K562 (cell line): ENCODE measurements around the gene NOBOX. TPM values are rescaled to one million over a fixed set of nuclear protein-coding genes. Genes with fewer than 3 reads are reported as not detected.

Experiments used
- ATF4 ChIP-seq: fragments of 450-650 bp; formaldehyde crosslinking; IDR thresholded peaks from 2 replicates; pipeline ENCODE4 v1.4.0; 2022; ENCODE audit warnings: mild to moderate bottlenecking, moderate library complexity
- BHLHE40 ChIP-seq: IDR thresholded peaks from 2 replicates; pipeline ENCODE4 v1.6.1; 2011; ENCODE audit warnings: low read length, improper control_type of control experiment
- CBX2 ChIP-seq: fragments of 200-600 bp; sonication (generic); IDR thresholded peaks from one replicate; pipeline ENCODE4 v1.6.1; 2012; ENCODE audit warnings: mild to moderate bottlenecking, low read length, inconsistent platforms; ENCODE audit not compliant: insufficient read depth, poor library complexity, severe bottlenecking
- E2F6 ChIP-seq, 2 experiments: IDR thresholded peaks; 2 replicates each; pipeline ENCODE4 v1.6.1; 2011; ENCODE audit warnings: borderline replicate concordance in 1 of 2, control low read depth in 1 of 2, low read depth in 1 of 2, low read length in 1 of 2, mild to moderate bottlenecking in 1 of 2, mixed read lengths in 1 of 2, moderate library complexity in 1 of 2; ENCODE audit not compliant: insufficient read depth in 1 of 2, insufficient read length in 1 of 2, poor library complexity in 1 of 2, severe bottlenecking in 1 of 2; ENCODE audit errors: extremely low read depth in 1 of 2
- HDAC2 ChIP-seq: fragments of 450-650 bp; IDR thresholded peaks from 2 replicates; pipeline ENCODE4 v1.6.1; 2016; ENCODE audit warnings: mild to moderate bottlenecking
- KAT8 ChIP-seq: fragments of 450-650 bp; IDR thresholded peaks from 2 replicates; pipeline ENCODE4 v1.6.1; 2016; ENCODE audit warnings: low read depth, mild to moderate bottlenecking
- L3MBTL2 ChIP-seq: fragments of 450-650 bp; IDR thresholded peaks from 2 replicates; pipeline ENCODE4 v1.6.1; 2016; ENCODE audit warnings: mild to moderate bottlenecking, moderate library complexity
- MEIS2 ChIP-seq: fragments of 450-650 bp; IDR thresholded peaks from 2 replicates; pipeline ENCODE4 v1.6.1; 2014; ENCODE audit warnings: mild to moderate bottlenecking; ENCODE audit not compliant: partially characterized antibody
- POU5F1 ChIP-seq: fragments of 150-350 bp; IDR thresholded peaks from 2 replicates; pipeline ENCODE4 v1.6.1; 2014; ENCODE audit warnings: borderline replicate concordance, low read length, low read depth, mild to moderate bottlenecking; ENCODE audit not compliant: partially characterized antibody
- STAT5B ChIP-seq: fragments of 250-450 bp; sonication (Bioruptor Pico); IDR thresholded peaks from 2 replicates; pipeline ENCODE4 v1.8.0; 2021; ENCODE audit warnings: mild to moderate bottlenecking, inconsistent platforms
- ZNF24 ChIP-seq: fragments of 450-650 bp; IDR thresholded peaks from 2 replicates; pipeline ENCODE4 v1.6.1; 2016
- ZNF282 ChIP-seq: sonication (generic); formaldehyde crosslinking; IDR thresholded peaks from 2 replicates; pipeline ENCODE4 v1.8.1; 2023; ENCODE audit warnings: missing genetic modification reagents
- ZNF561 ChIP-seq: fragments of 450-650 bp; formaldehyde crosslinking; conservative IDR thresholded peaks from 2 replicates; pipeline ENCODE4 v1.4.0; 2020; ENCODE audit warnings: mild to moderate bottlenecking, moderate library complexity
- ZNF764 ChIP-seq: fragments of 250-450 bp; sonication (Bioruptor Pico); IDR thresholded peaks from 2 replicates; pipeline ENCODE4 v1.4.0; 2020; ENCODE audit warnings: low read depth, mild to moderate bottlenecking, moderate library complexity
- polyA plus RNA-seq, 8 experiments: library from polyadenylated mRNA; depleted of rRNA in 4 of 8; stranded (reverse) in 5 of 8; unstranded in 3 of 8; fragments of >200 nt; fragmentation: Nextera tagmentation in 2 of 8; fragmentation: Illumina TruSeq in 1 of 8; extraction: Ambion mirVana in 2 of 8; extraction: Trizol in 1 of 8; gene quantifications; 2 replicates each; pipeline versions ENCODE4 v1.2.1 to v1.2.3, GENCODE V29; 2011 to 2014; ENCODE audit warnings: inconsistent platforms in 1 of 8, missing spikeins in 1 of 8
- total RNA-seq, 7 experiments: library from RNA; depleted of rRNA in 6 of 7; stranded (reverse); fragments of >200 nt in 6 of 7; fragmentation: Illumina TruSeq in 2 of 7; extraction: Trizol in 2 of 7; gene quantifications; 2 replicates each; pipeline versions ENCODE4 v1.2.1 to v1.2.3, GENCODE V29; 2011 to 2021; ENCODE audit warnings: low replicate concordance in 1 of 7
- TF ChIP-seq, protein P1 (sequence below), 2 experiments: IDR thresholded peaks in 1 of 2; conservative IDR thresholded peaks in 1 of 2; 2 replicates each; pipeline ENCODE4 v1.6.1; 2016; ENCODE audit warnings: low read depth in 2 of 2, mild to moderate bottlenecking in 1 of 2, missing compliant biosample characterization in 1 of 2, missing genetic modification characterization in 1 of 2, moderate library complexity in 1 of 2
- TF ChIP-seq, protein P2 (sequence below), 2 experiments: fragments of 200-800 bp in 1 of 2; sonication (Bioruptor generic) in 1 of 2; sonication (generic) in 1 of 2; formaldehyde crosslinking in 1 of 2; IDR thresholded peaks in 1 of 2; conservative IDR thresholded peaks in 1 of 2; 2 replicates each; pipeline versions ENCODE4 v1.5.0 to v1.6.1; 2016 to 2020; ENCODE audit warnings: missing compliant biosample characterization in 1 of 2, missing genetic modification characterization in 1 of 2, missing genetic modification reagents in 1 of 2
- TF ChIP-seq, protein P3 (sequence below): fragments of 450-650 bp; formaldehyde crosslinking; IDR thresholded peaks from 2 replicates; pipeline ENCODE4 v1.4.0; 2022; ENCODE audit warnings: missing genetic modification characterization
- TF ChIP-seq, protein P4 (sequence below): IDR thresholded peaks from 2 replicates; pipeline ENCODE4 v1.6.1; 2016; ENCODE audit warnings: missing genetic modification characterization, missing compliant biosample characterization

NOBOX gene
- total and polyA plus RNA-seq, 9 of the 15 experiments (the other 6 are each of a cell fraction or from before 2014, with no cell fraction given), result not detected

DNA sequence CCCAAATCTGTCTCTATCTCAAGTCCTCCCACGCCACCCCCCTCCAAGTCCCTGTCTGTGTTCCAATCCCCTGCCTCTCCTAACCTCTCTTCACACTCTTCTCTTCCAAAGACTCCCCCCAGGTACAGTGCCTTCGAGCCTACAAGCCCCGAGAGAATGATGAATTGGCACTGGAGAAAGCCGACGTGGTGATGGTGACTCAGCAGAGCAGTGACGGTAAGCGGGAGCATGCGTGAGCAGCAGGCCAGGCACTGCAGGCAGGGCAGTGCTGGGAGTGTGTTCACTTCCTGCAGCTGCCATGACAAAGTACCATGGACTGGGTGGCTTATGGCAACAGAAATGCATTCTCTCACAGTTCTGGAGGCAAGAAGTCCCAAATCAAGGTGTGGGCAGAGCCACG is 24.8 kb downstream of the NOBOX start (continued):
- no peak for TF ChIP-seq STAT5B (CRISPR knock-in tag)
- TF ChIP-seq, protein P1, sequence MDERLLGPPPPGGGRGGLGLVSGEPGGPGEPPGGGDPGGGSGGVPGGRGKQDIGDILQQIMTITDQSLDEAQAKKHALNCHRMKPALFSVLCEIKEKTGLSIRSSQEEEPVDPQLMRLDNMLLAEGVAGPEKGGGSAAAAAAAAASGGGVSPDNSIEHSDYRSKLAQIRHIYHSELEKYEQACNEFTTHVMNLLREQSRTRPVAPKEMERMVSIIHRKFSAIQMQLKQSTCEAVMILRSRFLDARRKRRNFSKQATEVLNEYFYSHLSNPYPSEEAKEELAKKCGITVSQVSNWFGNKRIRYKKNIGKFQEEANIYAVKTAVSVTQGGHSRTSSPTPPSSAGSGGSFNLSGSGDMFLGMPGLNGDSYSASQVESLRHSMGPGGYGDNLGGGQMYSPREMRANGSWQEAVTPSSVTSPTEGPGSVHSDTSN (CRISPR knock-in tag; IDR thresholded peaks at IDR 0.05; ENCODE audit: low read depth), result no peak
- TF ChIP-seq, protein P1 (tag; conservative IDR thresholded peaks at IDR 0.05; ENCODE audit: low read depth), result peak; percentile 39; the same call in 1 of the 2 replicates
- TF ChIP-seq, protein P2, sequence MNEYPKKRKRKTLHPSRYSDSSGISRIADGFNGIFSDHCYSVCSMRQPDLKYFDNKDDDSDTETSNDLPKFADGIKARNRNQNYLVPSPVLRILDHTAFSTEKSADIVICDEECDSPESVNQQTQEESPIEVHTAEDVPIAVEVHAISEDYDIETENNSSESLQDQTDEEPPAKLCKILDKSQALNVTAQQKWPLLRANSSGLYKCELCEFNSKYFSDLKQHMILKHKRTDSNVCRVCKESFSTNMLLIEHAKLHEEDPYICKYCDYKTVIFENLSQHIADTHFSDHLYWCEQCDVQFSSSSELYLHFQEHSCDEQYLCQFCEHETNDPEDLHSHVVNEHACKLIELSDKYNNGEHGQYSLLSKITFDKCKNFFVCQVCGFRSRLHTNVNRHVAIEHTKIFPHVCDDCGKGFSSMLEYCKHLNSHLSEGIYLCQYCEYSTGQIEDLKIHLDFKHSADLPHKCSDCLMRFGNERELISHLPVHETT (CRISPR knock-in tag; conservative IDR thresholded peaks at IDR 0.05 in 1 of 2, IDR thresholded peaks at IDR 0.05 in 1 of 2), result 0 out of 4 replicates have a peak, but pooled peaks of 1 of the 2 experiments have one; percentile 26
- TF ChIP-seq, protein P3, sequence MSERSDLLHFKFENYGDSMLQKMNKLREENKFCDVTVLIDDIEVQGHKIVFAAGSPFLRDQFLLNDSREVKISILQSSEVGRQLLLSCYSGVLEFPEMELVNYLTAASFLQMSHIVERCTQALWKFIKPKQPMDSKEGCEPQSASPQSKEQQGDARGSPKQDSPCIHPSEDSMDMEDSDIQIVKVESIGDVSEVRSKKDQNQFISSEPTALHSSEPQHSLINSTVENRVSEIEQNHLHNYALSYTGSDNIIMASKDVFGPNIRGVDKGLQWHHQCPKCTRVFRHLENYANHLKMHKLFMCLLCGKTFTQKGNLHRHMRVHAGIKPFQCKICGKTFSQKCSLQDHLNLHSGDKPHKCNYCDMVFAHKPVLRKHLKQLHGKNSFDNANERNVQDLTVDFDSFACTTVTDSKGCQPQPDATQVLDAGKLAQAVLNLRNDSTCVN (CRISPR knock-in tag), result 0 out of 2 replicates have a peak, but pooled peaks have one; percentile 22
- TF ChIP-seq ZNF282, result no peak
- TF ChIP-seq L3MBTL2, result peak; percentile 89
- TF ChIP-seq ZNF764, result no peak
- TF ChIP-seq E2F6 (IDR thresholded peaks at IDR 0.05; ENCODE audit: borderline replicate concordance in 1 of 2, extremely low read depth in 1 of 2, insufficient read depth in 1 of 2, insufficient read length in 1 of 2, low read depth in 1 of 2, low read length in 1 of 2, poor library complexity in 1 of 2, severe bottlenecking in 1 of 2), result peak in 1 of 2 experiments; percentile 60
- no peak for TF ChIP-seq ZNF24
- TF ChIP-seq ZNF561 (CRISPR knock-in tag), result no peak
- TF ChIP-seq POU5F1, result no peak
- TF ChIP-seq, protein P4, sequence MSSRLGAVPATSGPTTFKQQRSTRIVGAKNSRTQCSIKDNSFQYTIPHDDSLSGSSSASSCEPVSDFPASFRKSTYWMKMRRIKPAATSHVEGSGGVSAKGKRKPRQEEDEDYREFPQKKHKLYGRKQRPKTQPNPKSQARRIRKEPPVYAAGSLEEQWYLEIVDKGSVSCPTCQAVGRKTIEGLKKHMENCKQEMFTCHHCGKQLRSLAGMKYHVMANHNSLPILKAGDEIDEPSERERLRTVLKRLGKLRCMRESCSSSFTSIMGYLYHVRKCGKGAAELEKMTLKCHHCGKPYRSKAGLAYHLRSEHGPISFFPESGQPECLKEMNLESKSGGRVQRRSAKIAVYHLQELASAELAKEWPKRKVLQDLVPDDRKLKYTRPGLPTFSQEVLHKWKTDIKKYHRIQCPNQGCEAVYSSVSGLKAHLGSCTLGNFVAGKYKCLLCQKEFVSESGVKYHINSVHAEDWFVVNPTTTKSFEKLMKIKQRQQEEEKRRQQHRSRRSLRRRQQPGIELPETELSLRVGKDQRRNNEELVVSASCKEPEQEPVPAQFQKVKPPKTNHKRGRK, result no peak
- TF ChIP-seq HDAC2, result no peak
- TF ChIP-seq KAT8, result no peak
- TF ChIP-seq BHLHE40, result no peak
- no peak for TF ChIP-seq ATF4 (CRISPR knock-in tag)
- no peak for TF ChIP-seq CBX2
- peak; percentile 64 for TF ChIP-seq MEIS2
